ENCODE results near the gene KRTAP12-1.
"Not testable (repeated sequence)": the region's sequence is repeated elsewhere in the genome, so short reads cannot be mapped to it uniquely, and the experiment has no call there.

KRTAP12-1 gene

GRCh38 chr21:44703731-44704635 lies 22.0 kb upstream of the KRTAP12-1 start:
- H3K36me3 ChIP-seq (ENCODE audit: control insufficient read depth in 1 of 2, insufficient read depth in 2 of 2, low read length in 2 of 2) = no peaks in the 10 kb centered on the region
- H3K4me3 ChIP-seq (ENCODE audit: low read depth in 1 of 2, low read length in 2 of 2) = no peak overlapping the region
- H3K4me1 ChIP-seq (ENCODE audit: control insufficient read depth in 1 of 2, insufficient read depth in 2 of 2, low read length in 2 of 2) = peaks cover 0 to 3% of the 10 kb centered on the region in 2 donors
- H3K9me3 ChIP-seq (ENCODE audit: control insufficient read depth in 1 of 2, low read length in 2 of 2) = no peaks in the 10 kb centered on the region
- H3K27me3 ChIP-seq (ENCODE audit: low read depth, low read length) = peaks cover 32% of the 10 kb centered on the region
- H3K27ac ChIP-seq (ENCODE audit: low read length) = no peak overlapping the region

DNA sequence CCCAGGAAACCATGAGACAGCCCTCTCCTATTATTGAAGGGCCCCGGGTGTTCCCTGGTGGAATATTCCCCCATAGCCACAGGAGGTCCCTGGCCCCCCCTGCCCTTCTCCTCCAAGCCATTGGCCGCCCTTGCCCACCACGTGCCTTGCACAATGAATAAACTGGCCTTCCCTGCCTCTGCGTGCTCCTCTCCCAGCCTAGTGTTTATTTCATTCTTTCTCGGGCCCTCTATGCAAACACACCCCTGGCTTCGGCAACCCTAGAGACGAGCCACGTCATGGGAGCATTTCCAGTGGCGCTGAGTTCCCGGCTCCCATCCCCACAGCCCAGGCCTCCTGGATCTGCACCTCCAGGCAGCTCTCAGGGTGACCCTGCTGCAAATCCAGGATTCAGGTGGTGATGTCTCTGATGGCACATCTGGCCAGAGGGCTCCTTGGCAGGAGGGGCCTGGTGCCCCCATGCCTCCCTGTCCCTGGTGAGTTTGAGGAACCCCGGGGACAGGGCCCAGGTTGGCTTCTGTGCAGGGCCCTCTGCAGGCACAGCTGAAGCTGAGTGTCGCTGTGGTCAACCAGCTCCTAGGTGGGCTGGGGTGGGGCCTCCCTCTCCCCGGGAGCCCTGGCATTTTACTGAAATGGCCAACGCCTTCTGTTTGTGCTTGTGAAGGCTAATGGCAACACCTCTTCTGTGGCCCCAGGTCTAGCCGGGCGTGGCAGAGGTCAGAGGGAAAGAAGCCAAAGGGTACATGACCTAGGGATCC lies 21.2 kb upstream of the KRTAP12-1 start:
- no peak overlapping the region for H3K27ac ChIP-seq (ENCODE audit: low read length)
- H3K27me3 ChIP-seq (ENCODE audit: low read depth, low read length) = peaks cover 30% of the 10 kb centered on the region
- no peak overlapping the region for H3K4me3 ChIP-seq (ENCODE audit: low read depth in 1 of 2, low read length in 2 of 2)
- H3K9me3 ChIP-seq (ENCODE audit: control insufficient read depth in 1 of 2, low read length in 2 of 2) = no peaks in the 10 kb centered on the region
- no peaks in the 10 kb centered on the region for H3K36me3 ChIP-seq (ENCODE audit: control insufficient read depth in 1 of 2, insufficient read depth in 2 of 2, low read length in 2 of 2)
- H3K4me1 ChIP-seq (ENCODE audit: control insufficient read depth in 1 of 2, insufficient read depth in 2 of 2, low read length in 2 of 2) = peaks cover 0 to 3% of the 10 kb centered on the region in 2 donors

DNA sequence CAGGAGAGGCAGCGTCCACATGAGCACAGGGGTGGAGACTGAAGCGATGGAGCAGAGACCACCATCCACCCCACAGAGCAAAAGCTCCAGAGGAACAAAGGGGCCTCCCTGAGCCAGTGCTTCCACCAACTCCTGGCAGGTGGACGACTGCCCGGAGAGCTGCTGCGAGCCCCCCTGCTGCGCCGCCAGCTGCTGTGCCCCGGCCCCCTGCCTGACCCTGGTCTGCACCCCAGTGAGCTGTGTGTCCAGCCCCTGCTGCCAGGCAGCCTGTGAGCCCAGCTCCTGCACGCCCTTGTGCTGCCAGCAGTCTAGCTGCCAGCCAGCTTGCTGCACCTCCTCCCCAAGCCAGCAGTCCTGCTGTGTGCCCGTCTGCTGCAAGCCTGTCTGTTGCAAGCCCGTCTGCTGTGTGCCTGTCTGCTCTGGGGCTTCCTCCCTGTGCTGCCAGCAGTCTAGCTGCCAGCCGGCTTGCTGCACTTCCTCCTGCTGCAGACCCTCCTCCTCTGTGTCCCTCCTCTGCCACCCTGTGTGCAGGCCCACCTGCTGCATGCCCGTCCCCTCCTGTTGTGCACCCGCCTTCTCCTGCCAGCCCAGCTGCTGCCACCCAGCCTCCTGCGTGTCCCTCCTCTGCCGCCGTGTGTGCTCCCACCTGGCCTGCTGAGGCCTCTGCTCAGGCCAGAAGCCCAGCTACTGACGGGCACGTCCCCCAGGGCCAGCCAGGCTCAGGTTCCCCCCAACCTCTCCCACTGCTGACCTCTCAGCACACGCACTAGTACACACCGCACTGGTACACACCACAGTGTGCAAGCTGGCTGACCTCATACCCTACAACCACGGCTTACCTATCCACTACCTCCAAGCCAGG lies 20.4 kb upstream of the KRTAP12-1 start:
- Histone ChIP-seq H3K4me3 (ENCODE audit: low read depth in 1 of 2, low read length in 2 of 2) (no peak overlapping the region), H3K9me3 (ENCODE audit: control insufficient read depth in 1 of 2, low read length in 2 of 2) (no peaks in the 10 kb centered on the region), H3K36me3 (ENCODE audit: control insufficient read depth in 1 of 2, insufficient read depth in 2 of 2, low read length in 2 of 2) (no peaks in the 10 kb centered on the region), H3K4me1 (ENCODE audit: control insufficient read depth in 1 of 2, insufficient read depth in 2 of 2, low read length in 2 of 2) (peaks cover 0 to 3% of the 10 kb centered on the region in 2 donors), H3K27ac (ENCODE audit: low read length) (no peak overlapping the region), H3K27me3 (ENCODE audit: low read depth, low read length) (peaks cover 27% of the 10 kb centered on the region)

DNA sequence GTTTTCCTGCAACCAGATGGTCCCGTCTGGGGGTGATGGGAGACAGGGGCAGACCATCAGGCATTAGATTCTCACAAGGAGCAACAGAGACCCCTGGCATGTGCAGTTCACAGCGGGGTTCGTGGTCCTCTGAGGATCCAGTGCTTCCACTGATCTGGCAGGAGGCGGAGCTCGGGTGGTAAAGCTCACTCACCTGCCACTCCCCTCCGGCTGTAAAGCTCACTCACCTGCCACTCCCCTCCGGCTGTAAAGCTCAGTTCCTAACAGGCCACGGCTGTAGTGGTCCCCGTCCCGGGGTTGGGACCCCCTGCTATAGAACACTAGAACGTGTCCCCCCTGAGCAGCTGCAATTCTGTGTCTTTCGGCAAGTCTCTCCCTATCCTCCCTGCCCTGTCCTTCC lies 19.6 kb upstream of the KRTAP12-1 start:
- peaks cover 0 to 2% of the 10 kb centered on the region in 2 donors for H3K4me1 ChIP-seq (ENCODE audit: control insufficient read depth in 1 of 2, insufficient read depth in 2 of 2, low read length in 2 of 2)
- no peak overlapping the region for H3K4me3 ChIP-seq (ENCODE audit: low read depth in 1 of 2, low read length in 2 of 2)
- no peaks in the 10 kb centered on the region for H3K36me3 ChIP-seq (ENCODE audit: control insufficient read depth in 1 of 2, insufficient read depth in 2 of 2, low read length in 2 of 2)
- peaks cover 24% of the 10 kb centered on the region for H3K27me3 ChIP-seq (ENCODE audit: low read depth, low read length)
- H3K27ac ChIP-seq (ENCODE audit: low read length) = no peak overlapping the region
- H3K9me3 ChIP-seq (ENCODE audit: control insufficient read depth in 1 of 2, low read length in 2 of 2) = no peaks in the 10 kb centered on the region

GRCh38 chr21:44701023-44701400 lies 19.0 kb upstream of the KRTAP12-1 start:
- Histone ChIP-seq H3K36me3 (ENCODE audit: control insufficient read depth in 1 of 2, insufficient read depth in 2 of 2, low read length in 2 of 2) (no peaks in the 10 kb centered on the region), H3K27me3 (ENCODE audit: low read depth, low read length) (peaks cover 19% of the 10 kb centered on the region), H3K4me3 (ENCODE audit: low read depth in 1 of 2, low read length in 2 of 2) (no peak overlapping the region), H3K4me1 (ENCODE audit: control insufficient read depth in 1 of 2, insufficient read depth in 2 of 2, low read length in 2 of 2) (no peaks in the 10 kb centered on the region), H3K27ac (ENCODE audit: low read length) (no peak overlapping the region), H3K9me3 (ENCODE audit: control insufficient read depth in 1 of 2, low read length in 2 of 2) (no peaks in the 10 kb centered on the region)

DNA sequence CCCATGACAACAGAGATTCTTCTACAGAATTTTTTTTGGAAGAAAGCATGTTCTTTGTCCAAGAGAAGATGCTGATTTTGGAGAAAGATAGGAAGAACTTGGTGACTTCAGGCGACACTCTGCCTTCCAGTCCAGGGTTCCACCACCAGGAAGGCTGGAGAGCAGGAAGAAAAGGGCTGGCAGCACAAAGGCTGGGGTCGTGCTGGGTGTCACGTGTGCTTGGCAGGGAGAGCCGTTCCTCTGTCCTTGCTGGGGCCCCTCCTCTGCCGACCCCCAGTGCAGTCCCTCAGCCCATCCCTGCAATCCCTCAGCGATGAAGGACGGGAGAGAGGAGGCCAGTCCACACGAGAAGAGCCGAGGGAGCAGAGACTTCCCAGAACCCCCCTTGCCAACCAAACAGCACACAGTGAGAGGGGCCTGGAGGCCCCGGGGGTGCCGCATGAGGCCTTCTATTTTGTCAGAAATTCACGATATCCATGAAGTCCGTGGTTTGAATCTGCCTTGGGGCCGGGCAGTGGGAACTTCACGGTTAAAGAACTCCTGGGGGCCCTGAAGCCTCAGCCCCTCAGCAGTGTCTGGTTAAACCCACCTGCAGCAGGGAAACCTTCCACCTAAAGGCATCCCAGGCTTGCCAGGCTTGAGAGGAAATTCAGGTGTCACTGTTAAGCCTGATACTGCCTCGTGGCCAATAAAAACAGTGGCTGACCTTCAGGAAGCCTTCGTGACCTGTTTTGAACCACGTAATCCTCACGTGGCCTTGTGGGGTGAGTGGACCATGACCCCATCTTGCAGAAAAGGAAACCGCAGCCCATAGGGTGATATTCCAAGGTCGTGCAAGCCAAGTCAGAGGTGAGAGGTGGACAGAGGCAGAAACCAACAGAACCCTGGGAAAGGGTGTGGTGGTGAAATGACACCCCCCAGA lies 18.4 kb upstream of the KRTAP12-1 start:
- peaks cover 17% of the 10 kb centered on the region for H3K27me3 ChIP-seq (ENCODE audit: low read depth, low read length)

GRCh38 chr21:44699502-44700001 lies 17.6 kb upstream of the KRTAP12-1 start:
- Histone ChIP-seq H3K36me3 (ENCODE audit: control insufficient read depth in 1 of 2, insufficient read depth in 2 of 2, low read length in 2 of 2) (no peaks in the 10 kb centered on the region), H3K27me3 (ENCODE audit: low read depth, low read length) (peaks cover 16% of the 10 kb centered on the region), H3K4me3 (ENCODE audit: low read depth in 1 of 2, low read length in 2 of 2) (no peak overlapping the region), H3K4me1 (ENCODE audit: control insufficient read depth in 1 of 2, insufficient read depth in 2 of 2, low read length in 2 of 2) (no peaks in the 10 kb centered on the region), H3K27ac (ENCODE audit: low read length) (no peak overlapping the region), H3K9me3 (ENCODE audit: control insufficient read depth in 1 of 2, low read length in 2 of 2) (no peaks in the 10 kb centered on the region)

More for the DNA sequence above, 18.4 kb upstream of the KRTAP12-1 start:
- no peaks in the 10 kb centered on the region for H3K36me3 ChIP-seq (ENCODE audit: control insufficient read depth in 1 of 2, insufficient read depth in 2 of 2, low read length in 2 of 2)
- no peaks in the 10 kb centered on the region for H3K4me1 ChIP-seq (ENCODE audit: control insufficient read depth in 1 of 2, insufficient read depth in 2 of 2, low read length in 2 of 2)
- H3K27ac ChIP-seq (ENCODE audit: low read length) = no peak overlapping the region
- no peak overlapping the region for H3K4me3 ChIP-seq (ENCODE audit: low read depth in 1 of 2, low read length in 2 of 2)
- no peaks in the 10 kb centered on the region for H3K9me3 ChIP-seq (ENCODE audit: control insufficient read depth in 1 of 2, low read length in 2 of 2)

DNA sequence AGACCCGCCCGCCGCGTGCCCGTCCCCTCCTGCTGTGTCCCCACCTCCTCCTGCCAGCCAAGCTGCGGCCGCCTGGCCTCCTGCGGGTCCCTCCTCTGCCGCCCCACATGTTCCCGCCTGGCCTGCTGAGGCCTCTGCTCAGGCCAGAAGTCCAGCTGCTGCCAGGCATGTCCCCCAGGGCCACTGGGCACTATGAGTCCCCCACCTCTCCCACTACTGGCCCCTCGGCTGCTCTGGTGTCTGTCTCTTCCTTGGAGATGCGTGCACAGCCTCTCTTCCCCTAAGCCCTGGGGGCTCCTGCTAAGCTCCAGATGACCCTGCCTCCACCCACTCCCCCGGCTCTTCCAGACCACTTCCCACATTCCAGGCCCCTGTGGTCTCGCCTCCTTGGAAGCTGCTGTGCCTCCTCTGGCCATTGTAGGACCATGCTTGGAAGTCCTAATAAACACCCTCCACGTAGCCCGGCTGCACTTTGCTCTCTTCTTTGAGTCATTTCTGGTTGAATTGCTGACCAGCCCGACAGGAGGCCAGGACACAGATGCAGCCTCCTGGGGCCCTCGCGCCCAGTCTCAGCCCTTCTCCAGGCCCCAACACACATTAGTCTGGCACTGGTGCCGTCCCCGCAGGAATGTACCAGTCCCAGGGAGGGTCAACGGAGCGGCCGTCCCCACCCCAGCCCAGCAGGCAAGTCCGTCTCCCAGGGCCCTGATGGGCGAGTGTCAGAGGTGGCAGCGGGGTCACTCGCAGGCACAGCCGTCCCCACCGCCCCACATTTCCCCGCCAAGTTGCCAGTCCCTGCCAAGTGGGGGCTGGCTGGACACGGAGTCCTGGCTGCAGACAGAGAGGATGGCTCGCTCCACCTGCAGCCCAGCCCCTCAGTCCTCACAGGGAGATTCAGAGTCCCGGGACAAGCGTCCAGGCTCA lies 16.1 kb upstream of the KRTAP12-1 start:
- H3K27me3 ChIP-seq (ENCODE audit: low read depth, low read length) = peaks cover 9% of the 10 kb centered on the region
- H3K9me3 ChIP-seq (ENCODE audit: control insufficient read depth in 1 of 2, low read length in 2 of 2) = peaks cover 0 to 12% of the 10 kb centered on the region in 2 donors
- no peak overlapping the region for H3K4me3 ChIP-seq (ENCODE audit: low read depth in 1 of 2, low read length in 2 of 2)
- no peaks in the 10 kb centered on the region for H3K4me1 ChIP-seq (ENCODE audit: control insufficient read depth in 1 of 2, insufficient read depth in 2 of 2, low read length in 2 of 2)
- no peak overlapping the region for H3K27ac ChIP-seq (ENCODE audit: low read length)
- H3K36me3 ChIP-seq (ENCODE audit: control insufficient read depth in 1 of 2, insufficient read depth in 2 of 2, low read length in 2 of 2) = no peaks in the 10 kb centered on the region

DNA sequence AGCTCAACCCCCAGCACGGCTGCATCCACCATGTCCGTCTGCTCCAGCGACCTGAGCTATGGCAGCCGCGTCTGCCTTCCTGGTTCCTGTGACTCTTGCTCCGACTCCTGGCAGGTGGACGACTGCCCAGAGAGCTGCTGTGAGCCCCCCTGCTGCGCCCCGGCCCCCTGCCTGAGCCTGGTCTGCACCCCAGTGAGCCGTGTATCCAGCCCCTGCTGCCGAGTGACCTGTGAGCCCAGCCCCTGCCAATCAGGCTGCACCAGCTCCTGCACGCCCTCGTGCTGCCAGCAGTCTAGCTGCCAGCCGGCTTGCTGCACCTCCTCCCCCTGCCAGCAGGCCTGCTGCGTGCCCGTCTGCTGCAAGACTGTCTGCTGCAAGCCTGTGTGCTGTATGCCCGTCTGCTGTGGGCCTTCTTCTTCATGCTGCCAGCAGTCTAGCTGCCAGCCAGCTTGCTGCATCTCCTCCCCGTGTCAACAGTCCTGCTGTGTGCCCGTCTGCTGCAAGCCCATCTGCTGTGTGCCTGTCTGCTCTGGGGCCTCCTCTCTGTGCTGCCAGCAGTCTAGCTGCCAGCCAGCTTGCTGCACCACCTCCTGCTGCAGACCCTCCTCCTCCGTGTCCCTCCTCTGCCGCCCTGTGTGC lies 15.3 kb upstream of the KRTAP12-1 start, which contains the start of gene KRTAP10-12:
KRTAP10-12 (plus strand) TSS at position 1 of the 639 bp plus-strand sequence; CDS start at position 31, 30 bp downstream.
- H3K4me3 ChIP-seq (ENCODE audit: low read depth in 1 of 2, low read length in 2 of 2); H3K27me3 ChIP-seq (ENCODE audit: low read depth, low read length); H3K27ac ChIP-seq (ENCODE audit: low read length); H3K4me1 ChIP-seq (ENCODE audit: control insufficient read depth in 1 of 2, insufficient read depth in 2 of 2, low read length in 2 of 2); H3K36me3 ChIP-seq (ENCODE audit: control insufficient read depth in 1 of 2, insufficient read depth in 2 of 2, low read length in 2 of 2): not testable (repeated sequence)
- peaks cover 4 to 19% of the 10 kb centered on the region in 2 donors for H3K9me3 ChIP-seq (ENCODE audit: control insufficient read depth in 1 of 2, low read length in 2 of 2)

Data from muscle layer of duodenum (tissue), 2 donors.